IPS-15b (cell line): Measurements from ENCODE around the gene MGAT4A.

Experiments
- H3K27me3 ChIP-seq: one replicate; pipeline ENCODE4 v1.6.1; 2013; ENCODE audit warnings: low read length; ENCODE audit not compliant: control insufficient read depth, insufficient read depth
- H3K36me3 ChIP-seq: one replicate; pipeline ENCODE4 v1.6.1; 2013; ENCODE audit warnings: low read length; ENCODE audit not compliant: control insufficient read depth, insufficient read depth
- H3K4me1 ChIP-seq: one replicate; pipeline ENCODE4 v1.6.1; 2013; ENCODE audit warnings: mild to moderate bottlenecking, low read length; ENCODE audit not compliant: control insufficient read depth, insufficient read depth
- H3K4me3 ChIP-seq: one replicate; pipeline ENCODE4 v1.5.1; 2013; ENCODE audit warnings: low read depth, low read length
- H3K9ac ChIP-seq: one replicate; pipeline ENCODE4 v1.6.1; 2013; ENCODE audit warnings: low read depth, mild to moderate bottlenecking, low read length
- H3K9me3 ChIP-seq: one replicate; pipeline ENCODE4 v1.6.1; 2013; ENCODE audit warnings: mild to moderate bottlenecking, low read length; ENCODE audit not compliant: control insufficient read depth, insufficient read depth

The MGAT4A gene

GRCh38 chr2:98695255-98695654, 35.7 kb downstream of the MGAT4A start:
- H3K9me3 ChIP-seq = no peaks in the 10 kb centered on the region
- H3K36me3 ChIP-seq = no peaks in the 10 kb centered on the region
- no peaks in the 10 kb centered on the region for H3K27me3 ChIP-seq
- H3K9ac ChIP-seq = no peak overlapping the region
- H3K4me1 ChIP-seq = no peaks in the 10 kb centered on the region
- H3K4me3 ChIP-seq = no peak overlapping the region

GRCh38 chr2:98693477-98693876, 37.5 kb downstream of the MGAT4A start:
- Histone ChIP-seq H3K4me1 (no peaks in the 10 kb centered on the region), H3K27me3 (no peaks in the 10 kb centered on the region), H3K9me3 (no peaks in the 10 kb centered on the region), H3K36me3 (no peaks in the 10 kb centered on the region), H3K4me3 (no peak overlapping the region), H3K9ac (no peak overlapping the region)

DNA sequence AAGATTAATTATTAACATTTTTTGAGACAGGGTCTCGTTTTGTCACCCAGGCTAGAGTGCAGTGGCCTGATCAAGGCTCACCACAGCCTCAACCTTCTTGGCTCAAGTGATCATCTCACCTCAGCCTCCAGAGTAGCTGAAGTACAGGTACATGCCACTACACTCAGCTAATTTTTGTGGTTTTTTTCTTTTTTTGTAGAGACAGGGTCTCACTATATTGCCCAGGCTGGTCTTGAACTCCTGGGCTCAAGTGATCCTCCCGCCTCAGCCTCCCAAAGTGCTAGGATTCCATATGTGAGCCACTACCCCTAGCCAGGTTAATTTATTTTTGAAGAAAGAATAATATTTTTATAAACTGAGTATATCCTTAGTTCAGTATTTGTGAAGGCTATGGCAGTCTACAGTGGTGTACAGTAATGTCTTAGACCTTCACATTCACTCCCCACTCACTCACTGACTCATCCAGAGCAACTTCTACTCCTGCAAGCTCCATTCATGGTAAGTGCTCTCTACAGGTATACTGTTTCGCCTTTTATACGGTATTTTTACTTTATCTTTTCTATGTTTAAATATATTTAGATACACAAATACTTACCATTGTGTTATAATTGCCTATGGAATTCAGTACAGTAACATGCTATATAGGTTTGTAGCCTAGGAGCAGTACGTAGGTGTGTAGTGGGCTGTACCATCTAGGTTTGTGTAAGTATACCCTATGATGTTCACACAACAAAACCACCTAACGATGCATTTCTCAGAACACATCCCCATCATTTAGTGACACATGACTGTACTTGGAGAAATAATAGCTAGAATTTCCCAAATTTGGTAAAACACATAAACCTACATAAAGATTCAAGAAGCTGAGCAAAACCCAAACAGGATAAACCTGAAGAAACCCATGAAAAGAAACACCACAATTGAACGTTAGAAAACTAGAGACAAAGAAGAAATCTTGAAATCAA, 38.6 kb downstream of the MGAT4A start:
- Histone ChIP-seq H3K4me3 (no peak overlapping the region), H3K9me3 (no peaks in the 10 kb centered on the region), H3K9ac (no peak overlapping the region), H3K4me1 (no peaks in the 10 kb centered on the region), H3K36me3 (no peaks in the 10 kb centered on the region), H3K27me3 (no peaks in the 10 kb centered on the region)

- H3K27me3 ChIP-seq = no peaks in the 10 kb centered on the region
- H3K9ac ChIP-seq = no peak overlapping the region
- H3K36me3 ChIP-seq = no peaks in the 10 kb centered on the region
- no peaks in the 10 kb centered on the region for H3K4me1 ChIP-seq
- H3K4me3 ChIP-seq = no peak overlapping the region
- H3K9me3 ChIP-seq = no peaks in the 10 kb centered on the region
Observed at GRCh38 chr2:98691303-98691702, 39.6 kb downstream of the MGAT4A start.

- H3K4me3 ChIP-seq = no peak overlapping the region
- H3K36me3 ChIP-seq = no peaks in the 10 kb centered on the region
- no peaks in the 10 kb centered on the region for H3K9me3 ChIP-seq
- no peak overlapping the region for H3K9ac ChIP-seq
- H3K27me3 ChIP-seq = no peaks in the 10 kb centered on the region
- H3K4me1 ChIP-seq = no peaks in the 10 kb centered on the region
Observed at GRCh38 chr2:98685930-98686887, 44.7 kb downstream of the MGAT4A start.

DNA sequence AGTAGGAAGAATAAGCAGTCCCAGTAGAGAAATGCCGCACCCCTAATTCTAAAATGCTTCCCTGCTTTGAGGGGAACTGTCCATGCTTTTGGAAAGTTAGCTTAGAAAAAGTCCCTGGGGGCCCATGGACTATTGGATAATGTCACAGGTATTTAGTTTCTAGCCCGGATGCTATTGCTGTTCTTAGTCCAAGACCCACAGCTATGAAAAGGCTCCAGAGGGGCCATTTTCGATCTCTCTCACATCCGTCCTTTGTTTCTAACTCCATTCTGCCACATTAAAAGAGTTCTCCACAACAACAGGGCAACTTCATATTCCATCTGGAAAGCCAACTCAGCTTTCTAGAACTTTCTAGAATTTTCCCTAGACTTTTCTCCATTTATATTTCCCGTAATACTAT, 47.2 kb downstream of the MGAT4A start:
- Histone ChIP-seq H3K36me3 (no peaks in the 10 kb centered on the region), H3K9ac (no peak overlapping the region)

GRCh38 chr2:98676742-98677141, 54.2 kb downstream of the MGAT4A start:
- Histone ChIP-seq H3K27me3 (no peaks in the 10 kb centered on the region), H3K9me3 (no peaks in the 10 kb centered on the region), H3K9ac (no peak overlapping the region), H3K4me3 (no peak overlapping the region), H3K4me1 (no peaks in the 10 kb centered on the region), H3K36me3 (no peaks in the 10 kb centered on the region)

More for the DNA sequence above, 47.2 kb downstream of the MGAT4A start:
- no peaks in the 10 kb centered on the region for H3K4me1 ChIP-seq
- H3K9me3 ChIP-seq = no peaks in the 10 kb centered on the region
- H3K4me3 ChIP-seq = no peak overlapping the region
- no peaks in the 10 kb centered on the region for H3K27me3 ChIP-seq

DNA sequence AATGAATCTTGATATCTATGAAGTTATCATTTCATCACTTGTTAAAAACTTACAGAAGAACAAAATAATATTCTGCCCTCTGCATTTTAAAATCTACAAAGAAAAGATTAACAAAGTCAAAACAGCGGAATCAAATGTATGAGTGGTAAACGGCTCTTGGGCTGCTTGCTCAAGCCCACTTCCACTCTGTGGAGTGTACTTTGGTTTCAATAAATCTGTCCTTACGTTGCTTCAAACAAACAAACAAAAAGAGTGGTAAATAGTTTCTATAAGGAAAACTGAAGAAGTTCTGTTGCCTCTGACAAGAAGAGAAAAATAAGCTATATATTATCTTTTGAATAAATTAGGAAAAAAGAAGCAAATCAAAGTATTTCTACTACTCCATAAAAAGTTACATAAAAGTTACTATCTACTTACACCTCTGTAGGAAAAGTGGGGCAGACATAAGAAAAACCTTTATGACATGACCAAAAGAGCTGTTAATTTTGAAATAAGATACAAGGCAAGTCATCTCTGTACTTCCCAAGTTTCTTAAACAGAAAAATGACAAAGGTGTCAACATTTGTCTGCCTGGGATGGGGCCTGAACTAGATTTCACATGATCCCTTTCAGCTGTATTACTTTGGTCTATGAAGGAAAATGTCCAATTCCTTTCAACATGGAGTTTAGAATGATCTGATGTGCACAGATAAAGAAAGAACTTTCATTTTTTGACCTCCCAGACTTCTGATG, 56.5 kb downstream of the MGAT4A start:
- Histone ChIP-seq H3K36me3 (no peaks in the 10 kb centered on the region), H3K27me3 (no peaks in the 10 kb centered on the region), H3K4me3 (no peak overlapping the region), H3K9me3 (no peaks in the 10 kb centered on the region), H3K9ac (no peak overlapping the region), H3K4me1 (no peaks in the 10 kb centered on the region)

DNA sequence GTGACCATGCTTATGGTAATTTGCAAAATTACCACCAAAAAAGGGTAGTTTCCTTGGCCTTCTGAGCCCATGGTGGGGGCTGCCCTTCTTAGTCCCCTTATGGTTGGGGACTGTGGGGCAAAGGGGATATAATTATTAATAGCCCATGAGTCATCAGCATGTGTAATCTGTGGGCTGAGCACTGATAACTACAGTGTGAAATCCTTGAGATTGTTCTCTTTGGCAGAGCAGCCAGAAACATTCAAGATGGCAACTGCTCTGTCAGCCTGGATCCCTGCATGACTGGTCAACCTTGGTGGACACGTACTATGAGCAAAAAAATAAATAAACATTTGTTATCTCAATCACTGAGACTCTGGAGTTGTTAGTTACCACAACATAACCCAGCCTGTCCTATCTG, 61.3 kb downstream of the MGAT4A start:
- Histone ChIP-seq H3K4me1 (no peaks in the 10 kb centered on the region), H3K27me3 (no peaks in the 10 kb centered on the region), H3K9me3 (peaks cover 4% of the 10 kb centered on the region), H3K4me3 (no peak overlapping the region), H3K9ac (no peak overlapping the region), H3K36me3 (no peaks in the 10 kb centered on the region)

GRCh38 chr2:98665677-98666076, 65.3 kb downstream of the MGAT4A start:
- Histone ChIP-seq H3K36me3 (no peaks in the 10 kb centered on the region), H3K27me3 (no peaks in the 10 kb centered on the region), H3K4me1 (no peaks in the 10 kb centered on the region), H3K4me3 (no peak overlapping the region), H3K9ac (no peak overlapping the region), H3K9me3 (peaks cover 4% of the 10 kb centered on the region)

DNA sequence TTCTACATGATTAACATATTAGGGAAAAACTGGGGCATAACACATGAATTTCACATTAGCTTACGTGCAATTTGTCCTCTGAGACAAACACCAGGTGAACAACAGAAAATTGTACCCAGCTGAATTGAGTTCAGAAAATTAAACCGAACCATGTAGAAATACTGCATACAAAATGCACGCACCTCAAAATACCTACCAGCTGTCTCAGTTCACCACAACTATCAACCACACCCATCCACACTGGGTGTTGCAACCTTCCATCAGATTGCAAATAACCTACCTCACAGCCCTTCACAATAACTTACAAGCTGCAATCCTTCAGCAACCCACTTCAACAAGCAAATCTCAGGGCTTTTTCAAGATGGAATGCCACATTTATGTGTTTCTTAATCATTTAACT, 66.6 kb downstream of the MGAT4A start:
- no peak overlapping the region for H3K4me3 ChIP-seq
- peaks cover 4% of the 10 kb centered on the region for H3K9me3 ChIP-seq
- no peaks in the 10 kb centered on the region for H3K36me3 ChIP-seq
- H3K9ac ChIP-seq = no peak overlapping the region
- H3K4me1 ChIP-seq = no peaks in the 10 kb centered on the region
- H3K27me3 ChIP-seq = no peaks in the 10 kb centered on the region
